ENCODE measurements around the gene L3MBTL4. TPM values are rescaled to one million over a fixed set of nuclear protein-coding genes. Genes with fewer than 3 reads are reported as not detected.
"Not testable (repeated sequence)": the region's sequence is repeated elsewhere in the genome, so short reads cannot be mapped to it uniquely, and the experiment has no call there.

L3MBTL4 gene
- total RNA-seq, 4 donors from 2014 or later = 11.3 to 16.3 (median 11.8) TPM

- intact Hi-C loops (cut with DNase I; ENCODE audit: low total_unique reads) = no loop called here
- WGBS, 2 donors = 72% methylated on average over 2 of the region's 2 CpGs
- H3K4me3 ChIP-seq (ENCODE audit: low read depth, poor library complexity, severe bottlenecking) = no peak overlapping the region
- TF ChIP-seq, protein P1, sequence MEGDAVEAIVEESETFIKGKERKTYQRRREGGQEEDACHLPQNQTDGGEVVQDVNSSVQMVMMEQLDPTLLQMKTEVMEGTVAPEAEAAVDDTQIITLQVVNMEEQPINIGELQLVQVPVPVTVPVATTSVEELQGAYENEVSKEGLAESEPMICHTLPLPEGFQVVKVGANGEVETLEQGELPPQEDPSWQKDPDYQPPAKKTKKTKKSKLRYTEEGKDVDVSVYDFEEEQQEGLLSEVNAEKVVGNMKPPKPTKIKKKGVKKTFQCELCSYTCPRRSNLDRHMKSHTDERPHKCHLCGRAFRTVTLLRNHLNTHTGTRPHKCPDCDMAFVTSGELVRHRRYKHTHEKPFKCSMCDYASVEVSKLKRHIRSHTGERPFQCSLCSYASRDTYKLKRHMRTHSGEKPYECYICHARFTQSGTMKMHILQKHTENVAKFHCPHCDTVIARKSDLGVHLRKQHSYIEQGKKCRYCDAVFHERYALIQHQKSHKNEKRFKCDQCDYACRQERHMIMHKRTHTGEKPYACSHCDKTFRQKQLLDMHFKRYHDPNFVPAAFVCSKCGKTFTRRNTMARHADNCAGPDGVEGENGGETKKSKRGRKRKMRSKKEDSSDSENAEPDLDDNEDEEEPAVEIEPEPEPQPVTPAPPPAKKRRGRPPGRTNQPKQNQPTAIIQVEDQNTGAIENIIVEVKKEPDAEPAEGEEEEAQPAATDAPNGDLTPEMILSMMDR (IDR thresholded peaks at IDR 0.05) = no peak
- no peak for TF ChIP-seq POLR2A (IDR thresholded peaks at IDR 0.05)
- DNase-seq (ENCODE audit: low spot score in 2 of 2) = no peak
Observed at GRCh38 chr18:6086731-6087130, 328.0 kb downstream of the L3MBTL4 start.

DNA sequence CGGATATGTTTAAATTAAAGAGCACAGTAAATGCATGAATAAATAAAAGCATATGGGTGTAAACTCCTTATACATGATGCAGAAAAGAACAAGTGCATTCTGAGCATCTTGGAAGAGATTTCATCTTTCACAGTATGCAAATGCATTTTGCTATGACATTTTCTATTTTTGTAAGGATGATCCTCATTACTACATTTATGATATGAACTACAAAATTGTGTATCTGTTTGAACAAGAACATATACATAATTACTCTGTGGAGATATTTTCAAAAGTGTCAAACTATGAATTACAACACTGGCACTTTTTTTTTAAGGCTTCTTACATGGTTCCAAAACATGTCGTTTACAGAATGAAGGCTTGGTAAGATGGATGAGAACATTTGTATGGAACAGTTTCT lies 335.3 kb downstream of the L3MBTL4 start:
- intact Hi-C loops (cut with DNase I; ENCODE audit: low total_unique reads) = no loop called here
- DNase-seq (ENCODE audit: low spot score in 2 of 2) = no peak
- TF ChIP-seq POLR2A (IDR thresholded peaks at IDR 0.05) = no peak
- TF ChIP-seq, protein P1 (IDR thresholded peaks at IDR 0.05) = no peak
- WGBS, 2 donors = 57 to 59% methylated on average over 2 of the region's 2 CpGs
- H3K4me3 ChIP-seq (ENCODE audit: low read depth, poor library complexity, severe bottlenecking) = no peak overlapping the region

DNA sequence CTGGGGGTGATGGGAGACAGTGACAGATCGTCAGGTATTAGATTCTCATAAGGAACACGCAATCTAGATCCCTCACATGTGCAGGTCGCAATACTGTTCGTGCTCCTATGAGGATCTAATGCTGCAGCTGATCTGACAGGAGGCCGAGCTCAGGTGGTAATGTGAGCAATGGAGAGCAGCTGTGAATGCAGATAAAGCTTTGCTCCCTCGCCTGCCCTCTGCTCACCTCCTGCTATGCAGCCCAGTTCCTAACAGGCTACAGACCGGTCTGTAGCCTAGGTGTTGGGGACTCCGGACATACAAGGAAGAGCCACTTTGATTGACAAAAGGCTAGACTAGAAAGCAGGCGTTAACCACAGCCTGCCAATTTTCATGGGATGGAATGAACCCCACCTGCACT lies 335.8 kb downstream of the L3MBTL4 start:
- 94 to 95% methylated on average over 9 of the region's 9 CpGs for WGBS, 2 donors
- no peak overlapping the region for H3K4me3 ChIP-seq (ENCODE audit: low read depth, poor library complexity, severe bottlenecking)
- DNase-seq (ENCODE audit: low spot score in 2 of 2) = no peak
- no peak for TF ChIP-seq POLR2A (IDR thresholded peaks at IDR 0.05)
- TF ChIP-seq, protein P1 (IDR thresholded peaks at IDR 0.05) = no peak
- intact Hi-C loops (cut with DNase I; ENCODE audit: low total_unique reads) = no loop called here

- DNase-seq (ENCODE audit: low spot score in 2 of 2); H3K4me3 ChIP-seq (ENCODE audit: low read depth, poor library complexity, severe bottlenecking); intact Hi-C loops (cut with DNase I; ENCODE audit: low total_unique reads): not testable (repeated sequence)
- 90 to 94% methylated on average over 10 to 11 of the region's 11 CpGs for WGBS, 2 donors
Observed at GRCh38 chr18:6072423-6072822, 342.3 kb downstream of the L3MBTL4 start.

DNA sequence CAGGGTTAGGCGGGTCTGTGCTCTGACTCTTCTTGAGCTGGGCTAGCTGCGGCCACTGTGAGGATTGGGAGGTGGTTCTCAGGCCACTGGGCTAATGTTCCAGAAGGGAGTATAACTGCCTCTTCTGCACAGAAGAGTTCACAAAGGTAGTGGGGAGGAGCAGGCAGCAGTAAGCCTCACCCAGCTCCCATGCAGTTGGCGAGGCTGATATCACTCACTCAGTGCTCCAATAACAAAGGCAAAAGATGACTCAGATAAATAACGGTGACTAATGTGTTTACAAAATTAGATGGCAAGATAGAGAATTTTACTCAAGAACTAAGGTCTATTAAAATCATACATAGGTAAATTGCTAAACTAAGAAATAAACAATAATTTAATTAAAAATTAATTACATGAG lies 345.2 kb downstream of the L3MBTL4 start:
- 81 to 91% methylated on average over 4 of the region's 4 CpGs for WGBS, 2 donors
- DNase-seq (ENCODE audit: low spot score in 2 of 2) = no peak
- H3K4me3 ChIP-seq (ENCODE audit: low read depth, poor library complexity, severe bottlenecking) = no peak overlapping the region
- intact Hi-C loops (cut with DNase I; ENCODE audit: low total_unique reads) = no loop called here
- TF ChIP-seq, protein P1 (IDR thresholded peaks at IDR 0.05) = no peak
- no peak for TF ChIP-seq POLR2A (IDR thresholded peaks at IDR 0.05)

DNA sequence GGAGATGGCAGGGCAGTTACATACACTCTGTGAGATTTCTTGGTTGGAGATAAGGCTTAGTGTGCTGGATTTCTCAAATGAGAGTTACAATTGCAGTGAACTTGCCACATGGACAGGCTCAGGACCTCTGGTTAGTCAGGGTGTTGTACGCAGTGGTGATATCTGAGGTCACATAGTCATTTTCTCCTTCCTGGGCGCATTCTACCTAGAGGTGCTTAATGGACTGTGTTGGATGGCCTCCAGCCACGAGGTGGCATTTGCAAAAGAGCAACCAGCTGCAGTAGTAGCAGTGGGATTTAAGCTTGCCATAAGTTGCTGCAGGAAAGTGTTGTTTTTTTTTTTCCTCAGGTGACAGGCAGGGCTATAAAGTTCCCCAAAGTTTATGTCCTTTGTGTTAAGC lies 345.6 kb downstream of the L3MBTL4 start:
- DNase-seq (ENCODE audit: low spot score in 2 of 2) = no peak
- WGBS, 2 donors = 90 to 92% methylated on average over 3 of the region's 3 CpGs
- intact Hi-C loops (cut with DNase I; ENCODE audit: low total_unique reads) = no loop called here
- H3K4me3 ChIP-seq (ENCODE audit: low read depth, poor library complexity, severe bottlenecking) = no peak overlapping the region
- TF ChIP-seq, protein P1 (IDR thresholded peaks at IDR 0.05) = no peak
- no peak for TF ChIP-seq POLR2A (IDR thresholded peaks at IDR 0.05)
